Endothelial cell (in vitro differentiated cells): ENCODE data around the gene DRC1. TPM values are rescaled to one million over a fixed set of nuclear protein-coding genes. Genes with fewer than 3 reads are reported as not detected.

Experiments used
- DNase-seq: peaks from one replicate; pipeline ENCODE4 v3.0.0; 2021; ENCODE audit warnings: low spot score
- H3K27ac Mint-ChIP-seq: one replicate; pipeline ENCODE4 v1.8.0; 2021; ENCODE audit warnings: mixed read lengths, inconsistent platforms; ENCODE audit not compliant: unreplicated experiment
- H3K27me3 Mint-ChIP-seq: one replicate; pipeline ENCODE4 v1.8.0; 2021; ENCODE audit warnings: mild to moderate bottlenecking, moderate library complexity, mixed read lengths, inconsistent platforms; ENCODE audit not compliant: unreplicated experiment
- H3K36me3 Mint-ChIP-seq: one replicate; pipeline ENCODE4 v1.8.0; 2021; ENCODE audit warnings: mild to moderate bottlenecking, low read depth, mixed read lengths, inconsistent platforms; ENCODE audit not compliant: unreplicated experiment
- H3K4me1 Mint-ChIP-seq: one replicate; pipeline ENCODE4 v1.8.0; 2021; ENCODE audit warnings: mild to moderate bottlenecking, mixed read lengths, inconsistent platforms; ENCODE audit not compliant: unreplicated experiment
- H3K4me3 Mint-ChIP-seq: one replicate; pipeline ENCODE4 v1.8.0; 2021; ENCODE audit warnings: mild to moderate bottlenecking, mixed read lengths, inconsistent platforms; ENCODE audit not compliant: unreplicated experiment
- H3K9me3 Mint-ChIP-seq: one replicate; pipeline ENCODE4 v1.8.0; 2021; ENCODE audit warnings: mixed read lengths, inconsistent platforms; ENCODE audit not compliant: unreplicated experiment
- total RNA-seq: library from RNA; stranded (reverse); fragmentation: NEBNext Ultra II Directional; extraction: Animal tissue kit (Norgen Biotek cat#: 25700); gene quantifications from one replicate; pipeline ENCODE4 v1.2.1, GENCODE V29; 2021; ENCODE audit not compliant: unreplicated experiment
- TF ChIP-seq, protein P1 (sequence below): fragments of 200-600 bp; sonication (generic); IDR thresholded peaks from one replicate; pipeline ENCODE4 v1.5.0; 2021; ENCODE audit warnings: antibody characterized with exemption; ENCODE audit not compliant: unreplicated experiment

DRC1 gene
- total RNA-seq, 1 donor from 2014 or later: 0.36 TPM

DNA sequence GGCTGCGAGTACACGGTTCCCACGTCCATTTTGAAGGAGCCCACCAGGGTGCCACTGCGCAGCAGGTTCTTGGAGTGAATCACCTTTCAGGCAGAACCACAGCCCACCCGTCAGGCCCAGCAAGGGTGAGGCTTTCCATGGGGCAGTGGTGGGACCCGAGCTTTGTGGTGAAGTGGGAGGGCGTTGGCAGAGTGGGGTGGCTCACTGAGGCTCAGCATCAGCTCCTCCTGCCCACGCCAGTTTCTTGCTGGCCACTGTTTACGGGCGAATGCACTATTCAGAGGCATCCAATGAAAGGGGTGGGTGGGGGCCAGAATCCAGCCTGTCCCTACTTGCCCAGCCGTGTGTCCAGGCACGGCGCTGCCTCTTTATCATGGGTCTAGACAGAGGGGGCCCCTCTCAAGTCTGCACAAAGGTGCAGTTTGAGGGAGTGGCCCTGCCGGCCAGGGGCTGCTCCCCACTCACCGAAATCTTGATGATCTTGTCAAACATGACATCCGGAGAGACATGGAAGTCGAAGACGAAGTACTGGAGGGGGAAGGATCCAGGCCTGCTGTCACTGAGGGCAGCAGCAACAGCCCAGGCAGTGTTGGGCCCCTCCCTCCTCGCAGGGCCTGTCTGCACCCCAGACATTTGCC lies 87.6 kb downstream of the DRC1 start:
- no peaks in the 10 kb centered on the region for H3K36me3 Mint-ChIP-seq
- TF ChIP-seq, protein P1, sequence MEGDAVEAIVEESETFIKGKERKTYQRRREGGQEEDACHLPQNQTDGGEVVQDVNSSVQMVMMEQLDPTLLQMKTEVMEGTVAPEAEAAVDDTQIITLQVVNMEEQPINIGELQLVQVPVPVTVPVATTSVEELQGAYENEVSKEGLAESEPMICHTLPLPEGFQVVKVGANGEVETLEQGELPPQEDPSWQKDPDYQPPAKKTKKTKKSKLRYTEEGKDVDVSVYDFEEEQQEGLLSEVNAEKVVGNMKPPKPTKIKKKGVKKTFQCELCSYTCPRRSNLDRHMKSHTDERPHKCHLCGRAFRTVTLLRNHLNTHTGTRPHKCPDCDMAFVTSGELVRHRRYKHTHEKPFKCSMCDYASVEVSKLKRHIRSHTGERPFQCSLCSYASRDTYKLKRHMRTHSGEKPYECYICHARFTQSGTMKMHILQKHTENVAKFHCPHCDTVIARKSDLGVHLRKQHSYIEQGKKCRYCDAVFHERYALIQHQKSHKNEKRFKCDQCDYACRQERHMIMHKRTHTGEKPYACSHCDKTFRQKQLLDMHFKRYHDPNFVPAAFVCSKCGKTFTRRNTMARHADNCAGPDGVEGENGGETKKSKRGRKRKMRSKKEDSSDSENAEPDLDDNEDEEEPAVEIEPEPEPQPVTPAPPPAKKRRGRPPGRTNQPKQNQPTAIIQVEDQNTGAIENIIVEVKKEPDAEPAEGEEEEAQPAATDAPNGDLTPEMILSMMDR: no peak
- H3K4me1 Mint-ChIP-seq: no peaks in the 10 kb centered on the region
- no peak overlapping the region for H3K27ac Mint-ChIP-seq
- no peak overlapping the region for H3K4me3 Mint-ChIP-seq
- peaks cover 9% of the 10 kb centered on the region for H3K27me3 Mint-ChIP-seq
- DNase-seq: no peak
- H3K9me3 Mint-ChIP-seq: no peaks in the 10 kb centered on the region

GRCh38 chr2:26491563-26492167 lies 89.9 kb downstream of the DRC1 start:
- Mint-ChIP-seq H3K27ac (no peak overlapping the region), H3K4me1 (peaks cover 11% of the 10 kb centered on the region), H3K9me3 (no peaks in the 10 kb centered on the region), H3K27me3 (peaks cover 6% of the 10 kb centered on the region), H3K4me3 (no peak overlapping the region), H3K36me3 (no peaks in the 10 kb centered on the region)
- DNase-seq: no peak
- TF ChIP-seq, protein P1: no peak

DNA sequence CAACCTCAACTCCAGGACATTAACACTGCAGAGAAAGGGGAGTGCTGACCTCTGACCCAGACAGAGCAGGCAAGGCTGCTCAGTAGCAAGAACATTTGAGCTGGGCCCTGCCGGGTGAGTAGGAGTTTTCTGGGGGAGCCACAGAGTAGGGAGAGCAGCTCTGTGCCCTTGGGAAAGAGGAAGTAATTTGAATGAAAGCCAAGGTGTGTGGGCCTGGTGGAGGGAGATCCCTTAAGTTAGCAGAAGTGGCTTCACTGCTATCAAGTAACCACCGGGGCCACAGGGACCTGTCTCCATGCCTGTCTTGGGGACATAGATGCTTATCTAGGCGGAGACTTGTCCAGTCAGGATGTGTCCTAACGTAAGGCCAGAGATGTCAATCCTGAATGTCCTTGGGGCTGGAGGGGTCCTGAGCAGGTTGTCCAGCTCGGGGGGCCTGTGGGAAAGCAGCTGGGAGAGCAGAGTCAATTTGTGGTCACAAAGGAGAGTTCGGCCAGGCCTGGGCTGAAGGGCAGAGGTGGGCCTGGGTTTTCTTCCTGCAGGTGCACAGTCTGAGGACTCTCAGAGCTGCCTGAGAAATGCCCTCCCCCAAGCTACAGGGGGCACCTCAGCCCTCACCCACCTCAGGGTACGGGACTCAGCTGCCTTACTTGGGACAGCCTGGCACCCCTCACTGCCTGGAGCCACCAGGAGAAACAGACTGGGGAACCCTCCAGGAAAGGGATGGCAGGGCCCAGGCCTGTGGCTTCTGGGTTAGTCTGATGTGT lies 91.2 kb downstream of the DRC1 start:
- H3K27ac Mint-ChIP-seq: peak overlapping the region; percentile 8
- no peak overlapping the region for H3K4me3 Mint-ChIP-seq
- H3K27me3 Mint-ChIP-seq: peaks cover 6% of the 10 kb centered on the region
- H3K9me3 Mint-ChIP-seq: no peaks in the 10 kb centered on the region
- DNase-seq: no peak
- H3K4me1 Mint-ChIP-seq: peaks cover 22% of the 10 kb centered on the region
- TF ChIP-seq, protein P1: no peak
- no peaks in the 10 kb centered on the region for H3K36me3 Mint-ChIP-seq

DNA sequence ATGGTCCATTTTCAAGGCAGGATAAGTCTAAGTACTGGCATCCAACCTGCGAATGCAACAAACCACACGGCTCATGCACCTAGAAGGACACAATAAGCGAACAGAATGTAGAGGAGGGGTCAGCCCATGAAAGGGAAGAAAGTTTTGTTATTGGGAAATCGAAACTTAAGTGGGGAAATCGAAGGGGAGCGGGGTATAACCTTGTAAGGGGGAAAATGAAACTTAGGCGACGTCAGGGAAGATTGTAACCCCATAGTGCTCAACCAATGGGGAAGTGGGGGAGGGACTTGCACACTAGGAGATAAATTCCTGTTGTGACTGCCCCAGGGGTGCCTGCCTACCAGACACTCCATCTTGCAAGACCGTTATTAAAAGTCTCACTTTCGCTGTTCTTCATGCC lies 91.8 kb downstream of the DRC1 start:
- Mint-ChIP-seq H3K4me3 (no peak overlapping the region), H3K36me3 (no peaks in the 10 kb centered on the region), H3K27ac (no peak overlapping the region), H3K9me3 (no peaks in the 10 kb centered on the region), H3K4me1 (peaks cover 26% of the 10 kb centered on the region), H3K27me3 (peaks cover 7% of the 10 kb centered on the region)
- TF ChIP-seq, protein P1: no peak
- DNase-seq: no peak

GRCh38 chr2:26494199-26494598 lies 92.5 kb downstream of the DRC1 start:
- peaks cover 30% of the 10 kb centered on the region for H3K4me1 Mint-ChIP-seq
- no peaks in the 10 kb centered on the region for H3K36me3 Mint-ChIP-seq
- H3K27me3 Mint-ChIP-seq: peaks cover 7% of the 10 kb centered on the region
- H3K4me3 Mint-ChIP-seq: no peak overlapping the region
- DNase-seq: no peak
- TF ChIP-seq, protein P1: no peak
- H3K27ac Mint-ChIP-seq: no peak overlapping the region
- no peaks in the 10 kb centered on the region for H3K9me3 Mint-ChIP-seq
